ENCODE data around the gene RPUSD1. TPM values are rescaled to one million over a fixed set of nuclear protein-coding genes. Genes with fewer than 3 reads are reported as not detected.

Gene RPUSD1
- total RNA-seq, 1 experiment from 2014 or later = 72.6 TPM

DNA sequence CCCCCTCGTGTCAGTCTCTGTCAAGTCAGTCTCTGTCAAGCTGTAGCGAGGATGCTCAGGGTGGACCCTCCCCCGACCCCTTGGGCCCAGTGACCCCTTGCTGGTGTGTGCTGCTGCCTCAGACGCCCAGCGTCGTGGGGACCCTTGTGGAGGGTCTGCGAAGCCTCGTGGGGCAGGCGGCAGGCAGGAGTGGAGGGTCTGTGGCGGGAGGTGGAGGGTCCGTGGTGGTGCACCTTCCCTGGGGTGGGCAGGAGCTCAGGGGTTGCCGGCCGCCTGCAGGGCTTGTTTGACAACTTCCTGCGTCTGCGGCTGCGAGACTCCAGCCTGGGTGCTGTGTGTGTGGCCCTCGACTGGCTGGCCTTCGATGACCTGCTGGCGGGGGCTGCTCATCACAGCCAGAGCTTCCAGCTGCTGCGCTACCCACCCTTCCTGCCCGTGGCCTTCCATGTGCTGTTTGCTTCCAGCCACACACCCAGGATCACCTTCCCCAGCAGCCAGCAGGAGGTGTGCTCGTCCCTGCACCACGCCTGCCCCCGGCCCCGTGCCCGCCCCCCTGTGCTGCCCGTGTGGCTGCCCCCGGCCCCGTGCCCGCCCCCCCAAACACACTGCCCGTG lies 6.8 kb upstream of the RPUSD1 start:
- no TSS peak for BruUV-seq (replicated peaks)
- CTCF ChIA-PET = interaction anchor here (1.1 kb wide), 1 partner anchor 82 kb away, joined by 4 read pairs; no protein-coding TSS in a partner anchor
- no peak overlapping the region for H2AFZ ChIP-seq (ENCODE audit: low read length)
- no peaks in the 10 kb centered on the region for H3K27me3 ChIP-seq (ENCODE audit: low read length)
- ATAC-seq (no peak), DNase-seq (no peak)
- H3K9me3 ChIP-seq (ENCODE audit: low read length) = no peaks in the 10 kb centered on the region
- TF ChIP-seq EZH2 (IDR thresholded peaks at IDR 0.05; ENCODE audit: low read length, unreplicated experiment) = no peak
- TF ChIP-seq, protein P1, sequence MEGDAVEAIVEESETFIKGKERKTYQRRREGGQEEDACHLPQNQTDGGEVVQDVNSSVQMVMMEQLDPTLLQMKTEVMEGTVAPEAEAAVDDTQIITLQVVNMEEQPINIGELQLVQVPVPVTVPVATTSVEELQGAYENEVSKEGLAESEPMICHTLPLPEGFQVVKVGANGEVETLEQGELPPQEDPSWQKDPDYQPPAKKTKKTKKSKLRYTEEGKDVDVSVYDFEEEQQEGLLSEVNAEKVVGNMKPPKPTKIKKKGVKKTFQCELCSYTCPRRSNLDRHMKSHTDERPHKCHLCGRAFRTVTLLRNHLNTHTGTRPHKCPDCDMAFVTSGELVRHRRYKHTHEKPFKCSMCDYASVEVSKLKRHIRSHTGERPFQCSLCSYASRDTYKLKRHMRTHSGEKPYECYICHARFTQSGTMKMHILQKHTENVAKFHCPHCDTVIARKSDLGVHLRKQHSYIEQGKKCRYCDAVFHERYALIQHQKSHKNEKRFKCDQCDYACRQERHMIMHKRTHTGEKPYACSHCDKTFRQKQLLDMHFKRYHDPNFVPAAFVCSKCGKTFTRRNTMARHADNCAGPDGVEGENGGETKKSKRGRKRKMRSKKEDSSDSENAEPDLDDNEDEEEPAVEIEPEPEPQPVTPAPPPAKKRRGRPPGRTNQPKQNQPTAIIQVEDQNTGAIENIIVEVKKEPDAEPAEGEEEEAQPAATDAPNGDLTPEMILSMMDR (conservative IDR thresholded peaks at IDR 0.05; ENCODE audit: low read depth, low read length) = no peak
- no peak for TF ChIP-seq EZH2phosphoT487 (IDR thresholded peaks at IDR 0.05; ENCODE audit: borderline replicate concordance, low read length)
- H3K4me2 ChIP-seq (ENCODE audit: low read length) = no peak overlapping the region
- no peaks in the 10 kb centered on the region; the same call in 1 of the 2 replicates for H3K36me3 ChIP-seq (ENCODE audit: low read depth, low read length)
- peaks cover 10% of the 10 kb centered on the region; the same call in 1 of the 2 replicates for H3K79me2 ChIP-seq (ENCODE audit: low read length)
- no peaks in the 10 kb centered on the region for H3F3A ChIP-seq (ENCODE audit: low read length, unreplicated experiment)
- no peaks in the 10 kb centered on the region for H3K9me2 ChIP-seq (replicated peaks; ENCODE audit: low read length)
- H3K9ac ChIP-seq (ENCODE audit: low read length) = no peak overlapping the region
- POLR2A ChIA-PET (ENCODE audit: unreplicated experiment) = no interaction called here
- no peaks in the 10 kb centered on the region for H4K20me1 ChIP-seq (ENCODE audit: low read length)
- intact Hi-C loops (cut with micrococcal nuclease) = no loop called here
- H3K4me1 ChIP-seq (ENCODE audit: insufficient read depth, low read length) = peaks cover 12% of the 10 kb centered on the region
- no peak overlapping the region for H3K27ac ChIP-seq (ENCODE audit: low read length)
- H3K4me3 ChIP-seq (ENCODE audit: low read length) = no peak overlapping the region

DNA sequence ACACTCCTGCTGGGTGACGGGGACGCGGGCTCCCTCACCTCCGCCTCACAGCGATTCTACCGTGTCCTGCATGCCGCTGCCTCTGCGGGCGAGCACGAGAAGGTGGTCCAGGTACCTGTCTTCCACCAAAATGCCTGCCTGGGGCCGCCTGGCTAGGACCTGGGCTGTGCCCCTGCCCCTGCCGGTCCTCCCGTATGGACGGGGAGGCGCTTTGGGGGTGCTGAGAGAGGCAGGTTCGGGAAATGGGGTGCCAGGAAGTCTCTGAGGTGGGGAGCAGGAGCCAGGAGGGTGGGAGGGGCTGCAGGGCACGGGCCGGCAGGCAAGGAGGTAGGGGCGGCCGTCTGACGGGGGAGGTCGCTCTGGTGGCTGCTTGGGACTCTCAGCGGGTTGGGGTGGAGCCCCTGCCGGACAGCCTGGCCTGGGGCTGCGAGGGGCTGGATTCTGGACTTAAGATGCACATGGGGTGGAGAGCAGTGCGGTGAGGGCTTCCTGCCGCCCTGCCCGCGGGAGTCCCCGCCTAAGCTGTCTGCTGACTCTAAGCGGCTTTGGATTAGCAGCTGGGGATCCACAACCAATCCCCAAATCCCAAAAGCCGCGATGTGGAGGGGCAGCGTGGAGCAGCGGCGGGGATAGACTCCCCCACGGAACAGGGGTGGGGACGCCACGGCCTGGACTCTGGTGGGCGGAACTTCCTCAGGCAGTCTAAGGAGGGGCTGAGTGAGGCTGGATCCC lies 6.1 kb upstream of the RPUSD1 start:
- POLR2A ChIA-PET (ENCODE audit: unreplicated experiment) = no interaction called here

More for the DNA sequence above, 6.1 kb upstream of the RPUSD1 start:
- H4K20me1 ChIP-seq (ENCODE audit: low read length) = no peaks in the 10 kb centered on the region
- no TSS peak for BruUV-seq (replicated peaks)
- intact Hi-C loops (cut with micrococcal nuclease) = no loop called here
- H3K4me1 ChIP-seq (ENCODE audit: insufficient read depth, low read length) = peaks cover 17% of the 10 kb centered on the region
- CTCF ChIA-PET = no interaction called here
- no peak overlapping the region for H2AFZ ChIP-seq (ENCODE audit: low read length)
- no peak overlapping the region for H3K9ac ChIP-seq (ENCODE audit: low read length)
- no peaks in the 10 kb centered on the region for H3K27me3 ChIP-seq (ENCODE audit: low read length)
- DNase-seq (no peak), ATAC-seq (no peak)
- H3K27ac ChIP-seq (ENCODE audit: low read length) = no peak overlapping the region
- no peaks in the 10 kb centered on the region for H3F3A ChIP-seq (ENCODE audit: low read length, unreplicated experiment)
- H3K4me3 ChIP-seq (ENCODE audit: low read length) = no peak overlapping the region
- no peaks in the 10 kb centered on the region for H3K9me3 ChIP-seq (ENCODE audit: low read length)
- TF ChIP-seq, protein P1 (conservative IDR thresholded peaks at IDR 0.05; ENCODE audit: low read depth, low read length) = no peak
- TF ChIP-seq EZH2phosphoT487 (IDR thresholded peaks at IDR 0.05; ENCODE audit: borderline replicate concordance, low read length) (no peak), EZH2 (IDR thresholded peaks at IDR 0.05; ENCODE audit: low read length, unreplicated experiment) (no peak)
- H3K79me2 ChIP-seq (ENCODE audit: low read length) = peaks cover 17% of the 10 kb centered on the region
- H3K36me3 ChIP-seq (ENCODE audit: low read depth, low read length) = no peaks in the 10 kb centered on the region; the same call in 1 of the 2 replicates
- no peak overlapping the region for H3K4me2 ChIP-seq (ENCODE audit: low read length)
- no peaks in the 10 kb centered on the region for H3K9me2 ChIP-seq (replicated peaks; ENCODE audit: low read length)

Data from PC-3 (cell line).